ENCODE measurements around the gene GEMIN8.

GEMIN8 gene

DNA sequence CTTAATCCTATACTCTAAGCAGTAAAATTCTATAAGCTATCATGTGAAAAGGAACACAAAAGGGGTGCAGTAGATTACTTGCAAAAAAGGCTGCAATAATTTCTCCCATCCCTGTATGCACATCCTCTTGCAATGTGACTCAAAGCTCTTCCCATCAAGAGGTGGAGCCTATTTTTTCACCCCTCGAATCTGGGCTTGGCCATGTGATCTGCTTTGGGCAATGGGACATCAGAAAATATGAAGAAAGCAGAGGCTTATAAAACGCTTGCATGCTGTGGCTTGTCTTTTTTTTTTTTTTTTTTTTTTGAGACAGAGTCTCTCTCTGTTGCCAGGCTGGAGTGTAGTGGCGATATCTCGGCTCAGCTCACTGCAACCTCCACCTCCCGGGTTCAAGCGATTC, 33.0 kb downstream of the GEMIN8 start:
- FAIRE-seq = no peak
- TF ChIP-seq POLR2A (IDR thresholded peaks at IDR 0.05; ENCODE audit: low read depth, low read length) = no peak
- DNase-seq (ENCODE audit: insufficient read length, low spot score) = no peak

DNA sequence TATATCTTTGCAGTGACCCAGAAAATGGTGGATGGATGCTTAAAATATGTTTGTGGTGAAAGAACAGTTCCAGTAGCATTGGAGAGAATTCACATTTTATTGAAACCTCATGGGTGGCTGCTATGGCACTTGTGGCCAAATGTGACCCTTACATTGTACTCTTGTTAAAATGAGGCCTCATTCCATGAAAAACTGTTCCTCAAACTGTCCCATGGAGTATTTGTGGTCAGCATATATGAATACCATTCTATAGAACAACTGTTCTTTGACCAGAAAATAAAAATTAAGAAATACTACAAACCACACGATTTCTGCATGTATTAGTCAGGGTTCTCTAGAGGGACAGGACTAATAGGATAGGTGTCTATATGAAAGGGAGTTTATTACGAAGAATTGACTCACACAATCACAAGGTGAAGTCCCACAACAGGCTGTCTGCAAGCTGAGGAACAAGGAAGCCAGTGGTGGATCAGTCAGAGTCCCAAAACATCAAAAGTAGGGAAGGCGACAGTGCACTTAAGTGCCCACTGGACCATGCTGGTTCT, 35.1 kb downstream of the GEMIN8 start:
- FAIRE-seq (no peak), DNase-seq (ENCODE audit: insufficient read length, low spot score) (no peak)
- TF ChIP-seq POLR2A (IDR thresholded peaks at IDR 0.05; ENCODE audit: low read depth, low read length) = no peak

GRCh38 chrX:13994104-13994503, 35.6 kb downstream of the GEMIN8 start:
- FAIRE-seq = no peak
- no peak for TF ChIP-seq POLR2A (IDR thresholded peaks at IDR 0.05; ENCODE audit: low read depth, low read length)
- no peak for DNase-seq (ENCODE audit: insufficient read length, low spot score)

GRCh38 chrX:13990126-13990800, 39.4 kb downstream of the GEMIN8 start:
- FAIRE-seq (no peak), DNase-seq (ENCODE audit: insufficient read length, low spot score) (no peak)
- no peak for TF ChIP-seq POLR2A (IDR thresholded peaks at IDR 0.05; ENCODE audit: low read depth, low read length)

DNA sequence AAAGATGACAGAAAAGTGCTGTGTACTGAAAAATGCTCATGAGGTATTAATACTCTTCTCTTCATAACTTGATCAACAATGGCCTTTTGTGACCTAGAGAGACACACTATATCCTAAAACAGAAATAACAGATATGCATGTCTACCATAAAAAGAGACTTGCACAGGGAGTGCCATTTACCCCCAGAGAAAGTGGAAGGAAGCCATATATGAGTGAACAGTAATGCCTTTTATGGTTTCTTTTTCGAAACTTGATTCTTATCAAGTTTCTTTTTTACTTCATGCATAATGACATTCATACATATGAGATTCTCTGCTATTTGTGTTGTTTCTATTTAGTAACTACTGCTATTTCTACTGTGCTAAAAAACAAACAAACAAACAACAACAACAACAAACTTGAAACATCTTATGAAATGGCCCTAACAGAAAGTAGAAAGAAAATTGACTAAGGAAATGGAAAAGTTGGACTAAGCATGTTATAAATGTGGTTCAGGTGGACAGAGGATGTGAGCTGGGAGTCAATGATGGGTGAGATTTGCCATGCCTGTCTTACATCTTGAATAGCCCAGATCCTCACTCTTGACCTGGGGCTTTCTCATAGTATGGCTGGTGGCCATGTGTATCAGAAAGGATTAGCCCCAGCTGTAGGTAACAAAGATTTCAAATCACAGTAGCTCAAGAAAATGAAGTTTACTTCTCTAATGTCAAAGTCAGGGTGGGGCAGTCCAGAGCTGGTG, 43.8 kb downstream of the GEMIN8 start:
- no peak for FAIRE-seq
- no peak for DNase-seq (ENCODE audit: insufficient read length, low spot score)
- no peak for TF ChIP-seq POLR2A (IDR thresholded peaks at IDR 0.05; ENCODE audit: low read depth, low read length)

DNA sequence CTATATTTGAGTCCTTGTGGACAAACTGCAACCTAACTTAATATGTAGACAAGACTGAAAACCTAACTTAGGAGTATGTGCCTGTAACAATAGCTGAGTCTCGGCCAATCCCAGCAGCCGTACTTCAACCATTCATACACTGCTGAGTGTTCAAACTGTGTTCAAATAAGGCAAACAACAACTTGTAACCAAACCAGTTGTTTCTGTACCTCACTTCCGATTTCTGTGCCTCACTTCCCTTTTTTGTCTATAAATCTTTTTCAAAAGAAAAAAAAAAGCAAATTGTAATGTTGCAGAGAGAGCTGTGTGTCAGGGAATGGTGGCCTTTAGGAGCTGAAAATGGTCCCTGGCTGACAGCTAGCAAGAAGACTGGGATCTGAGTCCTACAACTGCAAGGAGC, 46.0 kb downstream of the GEMIN8 start:
- TF ChIP-seq POLR2A (IDR thresholded peaks at IDR 0.05; ENCODE audit: low read depth, low read length) = no peak
- DNase-seq (ENCODE audit: insufficient read length, low spot score) = no peak
- FAIRE-seq = no peak

DNA sequence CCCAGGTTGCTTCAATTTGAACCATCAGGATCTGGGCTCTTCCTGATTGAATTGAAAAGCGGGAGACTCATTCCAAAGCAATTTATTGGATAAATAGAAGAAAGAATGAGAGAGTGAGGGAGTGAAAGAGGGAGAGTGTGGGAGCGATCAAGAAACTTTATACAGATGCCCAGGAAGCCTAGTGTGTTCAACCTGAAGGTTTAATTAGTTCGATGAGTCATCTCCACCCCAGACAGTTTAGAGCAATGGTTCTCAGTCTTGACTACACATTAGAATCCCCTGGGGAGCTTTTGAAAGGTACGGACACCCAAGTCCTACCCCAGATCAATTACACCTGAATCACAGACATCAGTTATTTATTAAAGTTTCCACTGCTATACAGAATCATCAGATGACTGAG, 61.5 kb downstream of the GEMIN8 start:
- FAIRE-seq (no peak), DNase-seq (ENCODE audit: insufficient read length, low spot score) (no peak)
- TF ChIP-seq POLR2A (IDR thresholded peaks at IDR 0.05; ENCODE audit: low read depth, low read length) = no peak

- no peak for FAIRE-seq
- no peak for DNase-seq (ENCODE audit: insufficient read length, low spot score)
- no peak for TF ChIP-seq POLR2A (IDR thresholded peaks at IDR 0.05; ENCODE audit: low read depth, low read length)
These were observed 62.1 kb downstream of the GEMIN8 start for GRCh38 chrX:13967636-13968035.

GRCh38 chrX:13966793-13967125, 62.9 kb downstream of the GEMIN8 start:
- FAIRE-seq (no peak), DNase-seq (ENCODE audit: insufficient read length, low spot score) (no peak)
- TF ChIP-seq POLR2A (IDR thresholded peaks at IDR 0.05; ENCODE audit: low read depth, low read length) = no peak

DNA sequence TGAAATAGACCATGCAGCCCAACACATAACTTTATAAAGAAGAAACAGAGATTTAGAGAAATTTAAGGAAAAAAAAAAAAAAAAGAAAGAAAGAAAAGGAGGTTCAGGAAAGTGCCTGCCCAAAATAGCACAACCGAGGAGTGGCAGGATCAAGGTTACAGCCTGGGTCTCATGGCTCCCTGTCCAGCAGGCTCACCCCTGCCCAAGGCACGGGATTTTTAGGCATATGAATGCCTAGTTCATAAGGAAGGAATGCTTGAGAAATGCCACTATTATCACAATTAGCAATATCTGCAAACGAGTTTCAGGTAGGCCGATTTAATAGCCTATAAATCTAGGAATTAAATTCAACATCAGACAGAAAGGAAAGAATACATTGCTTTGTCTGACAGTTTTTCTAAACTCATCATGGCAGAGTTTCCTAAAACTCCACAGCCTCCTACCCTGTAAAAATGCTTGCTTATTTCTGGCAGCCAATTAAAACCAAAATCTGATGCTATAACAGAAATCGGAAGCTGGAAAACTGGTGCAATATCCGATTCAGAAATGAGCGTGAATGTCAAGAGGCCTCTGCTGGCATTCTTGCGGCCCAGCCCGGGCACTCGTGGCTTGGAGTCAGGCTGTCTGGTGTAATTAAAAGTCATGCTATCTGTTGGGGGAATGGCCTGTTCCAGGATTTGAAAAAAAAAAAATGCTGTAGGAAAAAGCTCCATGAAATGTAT, 63.5 kb downstream of the GEMIN8 start:
- DNase-seq (ENCODE audit: insufficient read length, low spot score) (no peak), FAIRE-seq (no peak)
- no peak for TF ChIP-seq POLR2A (IDR thresholded peaks at IDR 0.05; ENCODE audit: low read depth, low read length)

DNA sequence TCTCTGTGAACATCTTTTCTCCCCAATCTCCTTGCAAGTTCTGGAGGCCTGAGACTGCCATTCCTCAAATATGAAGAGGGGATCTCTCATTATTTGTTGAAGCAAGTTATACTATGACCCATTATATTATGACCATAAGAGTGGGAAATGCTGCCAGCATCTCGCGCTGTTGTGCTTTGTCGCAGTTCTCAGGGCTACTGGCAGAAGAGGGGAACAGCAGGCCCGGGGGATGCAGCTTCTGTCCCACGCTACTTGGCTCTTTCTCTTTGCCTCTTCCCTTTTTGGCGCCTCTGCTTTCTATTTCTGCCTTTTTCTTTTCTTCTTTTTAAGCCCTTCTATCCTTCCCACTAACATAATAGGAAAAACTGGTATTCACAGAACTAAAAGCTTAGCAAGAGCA, 64.2 kb downstream of the GEMIN8 start:
- no peak for TF ChIP-seq POLR2A (IDR thresholded peaks at IDR 0.05; ENCODE audit: low read depth, low read length)
- no peak for DNase-seq (ENCODE audit: insufficient read length, low spot score)
- no peak for FAIRE-seq

- DNase-seq (ENCODE audit: insufficient read length, low spot score) (no peak), FAIRE-seq (no peak)
- TF ChIP-seq POLR2A (IDR thresholded peaks at IDR 0.05; ENCODE audit: low read depth, low read length) = no peak
These were observed 72.7 kb downstream of the GEMIN8 start for GRCh38 chrX:13956998-13957397.
